SK-N-MC (cell line): ENCODE data around the gene RAVER2.

Source experiments
- DNase-seq: peaks from one replicate; pipeline ENCODE4 v3.0.0-alpha.2; 2011; ENCODE audit warnings: low read depth, low spot score
- H3K27ac ChIP-seq: fragments of 200-600 bp; sonication (generic); 2 replicates; pipeline ENCODE4 v1.5.1; 2016; ENCODE audit warnings: mixed run types
- H3K36me3 ChIP-seq: fragments of 200-600 bp; sonication (generic); 2 replicates; pipeline ENCODE4 v1.6.1; 2017; ENCODE audit warnings: antibody characterized with exemption, low read length, mixed read lengths; ENCODE audit not compliant: insufficient read depth
- H3K4me3 ChIP-seq: fragments of 200-600 bp; sonication (generic); 2 replicates; pipeline ENCODE4 v1.5.1; 2016
- H3K9ac ChIP-seq: fragments of 200-600 bp; sonication (generic); 2 replicates; pipeline ENCODE4 v1.8.0; 2017; ENCODE audit warnings: mixed run types, mixed read lengths; ENCODE audit not compliant: insufficient read length
- H3K9me3 ChIP-seq: fragments of 200-600 bp; sonication (generic); 2 replicates; pipeline ENCODE4 v1.6.1; 2017; ENCODE audit warnings: low read depth, mild to moderate bottlenecking, antibody characterized with exemption, low read length, moderate library complexity, mixed read lengths
- EZH2 ChIP-seq: fragments of 200-600 bp; sonication (generic); IDR thresholded peaks from one replicate; pipeline ENCODE4 v1.6.1; 2017; ENCODE audit warnings: antibody characterized with exemption
- FOXP2 ChIP-seq: optimal IDR thresholded peaks from 2 replicates; pipeline ENCODE3; 2011; ENCODE audit warnings: mild to moderate bottlenecking, moderate library complexity; ENCODE audit not compliant: insufficient read depth; ENCODE audit errors: extremely low read length, control extremely low read depth
- POLR2AphosphoS5 ChIP-seq: IDR thresholded peaks from 2 replicates; pipeline ENCODE4 v1.6.1; 2012; ENCODE audit warnings: mild to moderate bottlenecking, low read depth, low read length, borderline replicate concordance

The RAVER2 gene

GRCh38 chr1:64877151-64877550 lies 132.3 kb downstream of the RAVER2 start:
- H3K27ac ChIP-seq = no peak overlapping the region
- DNase-seq = no peak
- H3K36me3 ChIP-seq = peaks cover 95% of the 10 kb centered on the region
- no peaks in the 10 kb centered on the region for H3K9me3 ChIP-seq
- no peak overlapping the region for H3K9ac ChIP-seq
- no peak overlapping the region for H3K4me3 ChIP-seq
- TF ChIP-seq EZH2 = no peak
- no peak for TF ChIP-seq FOXP2
- TF ChIP-seq POLR2AphosphoS5 = no peak

DNA sequence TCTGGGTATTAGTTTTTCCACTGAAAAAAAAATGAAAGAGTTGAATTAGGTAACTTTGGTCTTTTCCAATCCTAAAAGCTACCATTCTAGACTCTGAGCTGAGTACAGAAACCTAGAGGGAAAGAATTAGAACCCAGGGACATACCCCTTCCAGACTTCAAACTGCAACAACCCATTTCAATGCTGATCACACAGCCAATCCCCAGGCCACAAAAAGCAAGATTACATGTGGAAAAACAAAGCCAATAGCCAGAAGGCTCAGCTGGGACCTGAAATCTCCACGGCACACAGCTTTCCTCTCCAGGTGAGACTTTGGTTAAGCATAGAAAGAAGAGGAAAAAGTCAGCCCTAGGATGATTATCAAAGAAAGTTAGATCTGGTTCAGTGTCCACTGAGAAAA lies 132.7 kb downstream of the RAVER2 start:
- no peak for DNase-seq
- Histone ChIP-seq H3K36me3 (peaks cover 95% of the 10 kb centered on the region), H3K9me3 (no peaks in the 10 kb centered on the region), H3K4me3 (no peak overlapping the region), H3K9ac (no peak overlapping the region), H3K27ac (no peak overlapping the region)
- no peak for TF ChIP-seq POLR2AphosphoS5
- TF ChIP-seq FOXP2 = no peak
- TF ChIP-seq EZH2 = no peak

- DNase-seq = no peak
- no peak overlapping the region for H3K9ac ChIP-seq
- no peaks in the 10 kb centered on the region for H3K9me3 ChIP-seq
- H3K36me3 ChIP-seq = peaks cover 95% of the 10 kb centered on the region
- no peak overlapping the region for H3K27ac ChIP-seq
- no peak for TF ChIP-seq POLR2AphosphoS5
- TF ChIP-seq EZH2 = no peak
- TF ChIP-seq FOXP2 = no peak
- no peak overlapping the region for H3K4me3 ChIP-seq
Measured at GRCh38 chr1:64878090-64878489, 133.2 kb downstream of the RAVER2 start.

DNA sequence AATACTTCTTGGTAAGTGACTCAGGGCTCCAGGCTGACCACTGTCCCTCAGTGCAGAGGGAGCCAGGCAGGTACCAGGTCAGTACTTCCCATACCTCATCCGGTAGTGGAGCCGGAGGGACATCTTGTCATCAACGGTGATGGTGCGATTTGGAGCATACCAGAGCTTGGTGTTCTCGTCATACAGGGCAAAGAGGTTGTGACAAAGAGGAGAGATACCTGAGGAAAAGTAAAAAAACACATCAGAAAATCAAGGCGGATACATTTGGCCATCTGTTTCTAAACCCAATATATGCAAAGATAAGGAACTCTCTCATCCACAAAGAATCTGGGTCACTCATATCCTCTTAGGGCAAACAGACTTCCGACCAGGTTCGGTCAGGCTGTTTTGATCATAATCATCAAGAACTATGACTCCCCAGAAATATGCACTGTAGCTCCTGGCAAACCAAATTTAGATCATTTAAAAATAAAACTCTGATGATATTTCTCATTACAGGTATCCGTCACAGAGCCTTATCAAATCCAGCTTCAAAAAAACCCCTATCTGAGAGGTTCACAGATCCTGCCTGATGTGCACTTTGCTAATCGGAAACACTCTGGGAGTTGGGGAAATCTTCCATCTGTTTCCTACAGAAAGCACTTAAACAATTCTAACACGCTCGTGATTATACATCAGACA lies 134.2 kb downstream of the RAVER2 start:
- Histone ChIP-seq H3K9ac (no peak overlapping the region), H3K9me3 (no peaks in the 10 kb centered on the region), H3K4me3 (no peak overlapping the region), H3K27ac (no peak overlapping the region), H3K36me3 (peaks cover 93% of the 10 kb centered on the region)
- DNase-seq = no peak
- TF ChIP-seq FOXP2 = no peak
- TF ChIP-seq POLR2AphosphoS5 = no peak
- no peak for TF ChIP-seq EZH2

DNA sequence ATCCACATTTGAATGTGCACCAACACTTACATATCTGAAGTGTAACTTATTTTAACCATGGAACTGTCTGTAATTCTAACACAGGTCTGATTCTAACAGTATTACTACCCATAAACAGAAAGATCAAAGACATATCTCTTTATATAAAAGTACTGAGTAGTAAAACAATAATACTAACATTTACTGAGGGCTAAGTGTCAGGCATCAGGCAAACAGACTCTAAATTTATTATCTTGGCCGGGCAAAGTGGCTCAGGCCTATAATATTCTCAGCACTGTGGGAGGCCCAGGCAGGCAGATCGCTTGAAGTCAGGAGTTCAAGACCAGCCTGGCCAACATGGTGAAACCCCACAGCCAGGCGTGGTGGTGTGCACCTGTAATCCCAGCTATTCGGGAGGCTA lies 135.6 kb downstream of the RAVER2 start:
- 0 out of 2 replicates have a peak overlapping the region, but pooled peaks have one; percentile 38 for H3K27ac ChIP-seq
- no peak overlapping the region for H3K9ac ChIP-seq
- no peak for DNase-seq
- TF ChIP-seq FOXP2 (no peak), POLR2AphosphoS5 (no peak), EZH2 (no peak)
- peaks cover 93% of the 10 kb centered on the region for H3K36me3 ChIP-seq
- H3K4me3 ChIP-seq = no peak overlapping the region
- no peaks in the 10 kb centered on the region for H3K9me3 ChIP-seq

GRCh38 chr1:64881281-64881680 lies 136.4 kb downstream of the RAVER2 start:
- no peak for TF ChIP-seq EZH2
- H3K9me3 ChIP-seq = no peaks in the 10 kb centered on the region
- H3K36me3 ChIP-seq = peaks cover 93% of the 10 kb centered on the region
- no peak overlapping the region for H3K9ac ChIP-seq
- no peak for DNase-seq
- no peak overlapping the region for H3K27ac ChIP-seq
- no peak overlapping the region for H3K4me3 ChIP-seq
